Measurements from ENCODE around the gene R3HDM1.

Gene R3HDM1

DNA sequence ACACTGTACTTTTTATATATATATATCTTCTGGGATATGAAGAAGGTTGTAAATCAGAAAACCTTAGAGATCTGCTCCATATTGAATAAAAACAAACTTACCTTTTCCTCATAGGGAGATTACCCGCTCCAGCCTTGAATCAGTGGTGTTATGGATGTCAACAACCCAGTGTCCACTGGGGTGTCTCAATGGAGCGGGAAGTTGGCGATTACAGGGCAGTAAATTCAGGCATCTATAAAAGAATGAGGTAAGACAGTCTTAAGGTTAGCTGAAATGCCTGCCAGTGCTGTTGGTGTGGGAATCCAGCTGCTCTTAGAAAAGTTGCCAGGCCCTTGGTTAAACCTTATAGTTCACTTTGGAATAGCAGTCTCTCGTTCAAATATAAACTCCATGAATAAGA is 102.3 kb downstream of the R3HDM1 start:
- CTCF ChIA-PET, result interaction anchor here (2.0 kb wide), 1 partner anchor 15 kb away, joined by 4 read pairs; no protein-coding TSS in a partner anchor
- POLR2A ChIA-PET, result no interaction called here
- TF ChIP-seq CTCF (IDR thresholded peaks at IDR 0.05; ENCODE audit: control extremely low read depth, extremely low read depth, low read depth, missing control alignments), result no peak
- DNase-seq (ENCODE audit: extremely low spot score), result no peak

- no peak for TF ChIP-seq CTCF (IDR thresholded peaks at IDR 0.05; ENCODE audit: control extremely low read depth, extremely low read depth, low read depth, missing control alignments)
- no peak for DNase-seq (ENCODE audit: extremely low spot score)
- ChIA-PET CTCF (interaction anchor here (1.4 to 2.0 kb wide), 3 partner anchors 9 to 75 kb away, joined by 3 to 5 read pairs (median 4); no protein-coding TSS in a partner anchor), POLR2A (no interaction called here)
Observed at GRCh38 chr2:135635212-135635835, 104.0 kb downstream of the R3HDM1 start.

DNA sequence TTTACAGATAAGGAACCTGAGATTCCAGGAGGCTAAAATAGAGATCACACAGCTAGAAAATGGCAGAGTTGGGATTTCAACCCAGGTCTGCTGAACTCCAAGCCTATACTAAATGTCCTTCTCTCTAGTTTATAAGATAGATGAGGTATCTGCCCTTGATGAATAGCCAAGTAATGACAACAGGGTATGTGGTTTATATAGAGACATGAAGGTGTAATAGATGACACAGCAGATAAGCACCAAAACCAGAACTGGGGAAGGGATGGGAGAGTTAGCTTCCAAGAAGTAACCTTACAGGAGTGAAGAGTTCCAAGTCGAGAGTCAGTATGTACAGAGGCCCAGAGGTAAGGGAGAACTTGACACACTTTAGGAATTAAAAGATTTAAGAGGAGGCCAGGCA is 105.7 kb downstream of the R3HDM1 start:
- ChIA-PET POLR2A (no interaction called here), CTCF (interaction anchor here (1.1 to 2.2 kb wide), 5 partner anchors 10 to 633 kb away, joined by 3 to 7 read pairs (median 5); no protein-coding TSS in a partner anchor)
- DNase-seq (ENCODE audit: extremely low spot score), result no peak
- no peak for TF ChIP-seq CTCF (IDR thresholded peaks at IDR 0.05; ENCODE audit: control extremely low read depth, extremely low read depth, low read depth, missing control alignments)

GRCh38 chr2:135637456-135638087 is 106.3 kb downstream of the R3HDM1 start:
- DNase-seq (ENCODE audit: extremely low spot score), result peak; percentile 12
- ChIA-PET CTCF (interaction anchor here (1.1 to 2.2 kb wide), 6 partner anchors 10 to 634 kb away, joined by 3 to 7 read pairs (median 4); no protein-coding TSS in a partner anchor), POLR2A (no interaction called here)
- no peak for TF ChIP-seq CTCF (IDR thresholded peaks at IDR 0.05; ENCODE audit: control extremely low read depth, extremely low read depth, low read depth, missing control alignments)

DNA sequence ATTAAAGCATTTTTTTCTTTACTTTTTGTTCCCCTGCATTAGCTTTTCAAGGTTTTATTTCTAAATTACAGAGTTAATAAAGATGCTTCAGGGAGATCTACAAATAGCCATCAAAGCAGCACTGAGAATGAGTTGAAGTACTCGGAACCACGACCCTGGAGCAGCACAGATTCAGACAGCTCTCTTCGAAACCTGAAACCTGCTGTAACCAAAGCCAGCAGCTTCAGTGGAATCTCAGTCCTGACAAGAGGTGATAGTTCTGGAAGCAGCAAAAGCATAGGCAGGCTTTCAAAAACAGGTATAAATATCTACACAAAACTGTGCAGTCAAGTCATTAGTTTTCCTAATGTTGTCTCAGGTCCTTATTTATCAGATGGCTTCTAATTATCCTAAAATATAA is 107.5 kb downstream of the R3HDM1 start:
- TF ChIP-seq CTCF (IDR thresholded peaks at IDR 0.05; ENCODE audit: control extremely low read depth, extremely low read depth, low read depth, missing control alignments), result no peak
- DNase-seq (ENCODE audit: extremely low spot score), result no peak
- POLR2A ChIA-PET, result no interaction called here
- CTCF ChIA-PET, result interaction anchor here (1.2 to 2.2 kb wide), 3 partner anchors 8 to 71 kb away, joined by 3 to 7 read pairs (median 3); no protein-coding TSS in a partner anchor

DNA sequence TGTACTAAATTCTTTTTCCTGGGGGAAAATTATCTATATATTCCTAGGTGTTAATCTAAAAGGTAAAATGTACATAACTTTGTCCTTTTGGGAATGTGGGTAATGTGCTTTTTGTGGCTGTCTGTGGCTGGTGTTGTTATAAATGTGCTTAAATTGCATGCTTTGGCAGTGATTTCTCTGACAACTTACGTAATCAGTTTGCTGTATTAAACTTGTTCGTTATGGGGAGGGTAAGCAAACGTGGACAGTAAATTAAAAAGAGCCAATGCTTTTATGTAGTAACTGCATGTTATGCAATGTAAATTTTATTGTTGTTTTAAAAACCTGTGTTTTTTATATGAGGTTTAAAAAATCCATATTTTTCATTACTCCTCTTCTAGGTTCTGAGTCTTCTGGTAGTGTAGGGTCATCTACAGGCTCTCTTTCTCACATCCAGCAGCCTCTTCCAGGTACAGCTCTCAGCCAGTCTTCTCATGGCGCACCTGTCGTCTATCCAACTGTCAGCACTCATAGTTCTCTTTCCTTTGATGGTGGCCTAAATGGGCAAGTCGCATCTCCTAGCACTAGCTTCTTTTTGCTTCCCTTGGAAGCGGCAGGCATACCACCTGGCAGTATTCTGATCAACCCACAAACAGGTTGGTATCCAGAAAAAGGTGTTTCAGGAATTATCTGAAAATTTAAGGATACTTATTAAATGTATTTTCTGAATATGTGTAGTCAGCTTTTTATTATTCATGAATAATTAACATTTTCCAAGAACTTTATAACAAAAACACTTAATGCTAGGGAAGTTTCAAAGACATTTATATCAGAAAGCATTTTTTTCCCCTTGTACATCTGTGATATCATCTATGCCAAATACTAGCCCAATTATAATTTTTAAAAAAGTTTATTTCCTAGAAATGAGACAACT is 110.1 kb downstream of the R3HDM1 start:
- ChIA-PET CTCF (interaction anchor here (0.6 to 1.5 kb wide), 2 partner anchors 68 to 570 kb away, joined by 3 to 4 read pairs; no protein-coding TSS in a partner anchor), POLR2A (no interaction called here)
- no peak for DNase-seq (ENCODE audit: extremely low spot score)

More for the DNA sequence above, 110.1 kb downstream of the R3HDM1 start:
- no peak for TF ChIP-seq CTCF (IDR thresholded peaks at IDR 0.05; ENCODE audit: control extremely low read depth, extremely low read depth, low read depth, missing control alignments)
